NCI-H748 (cell line): ENCODE data around the gene DPH1.
A peak's percentile ranks its signal among the peaks of the same experiment; 100 is the strongest.

ENCODE experiments used
- DNase-seq: peaks from one replicate; lab custom pipeline; 2025; ENCODE audit not compliant: unreplicated experiment; lab: John Stamatoyannopoulos, UW

The DPH1 gene

DNA sequence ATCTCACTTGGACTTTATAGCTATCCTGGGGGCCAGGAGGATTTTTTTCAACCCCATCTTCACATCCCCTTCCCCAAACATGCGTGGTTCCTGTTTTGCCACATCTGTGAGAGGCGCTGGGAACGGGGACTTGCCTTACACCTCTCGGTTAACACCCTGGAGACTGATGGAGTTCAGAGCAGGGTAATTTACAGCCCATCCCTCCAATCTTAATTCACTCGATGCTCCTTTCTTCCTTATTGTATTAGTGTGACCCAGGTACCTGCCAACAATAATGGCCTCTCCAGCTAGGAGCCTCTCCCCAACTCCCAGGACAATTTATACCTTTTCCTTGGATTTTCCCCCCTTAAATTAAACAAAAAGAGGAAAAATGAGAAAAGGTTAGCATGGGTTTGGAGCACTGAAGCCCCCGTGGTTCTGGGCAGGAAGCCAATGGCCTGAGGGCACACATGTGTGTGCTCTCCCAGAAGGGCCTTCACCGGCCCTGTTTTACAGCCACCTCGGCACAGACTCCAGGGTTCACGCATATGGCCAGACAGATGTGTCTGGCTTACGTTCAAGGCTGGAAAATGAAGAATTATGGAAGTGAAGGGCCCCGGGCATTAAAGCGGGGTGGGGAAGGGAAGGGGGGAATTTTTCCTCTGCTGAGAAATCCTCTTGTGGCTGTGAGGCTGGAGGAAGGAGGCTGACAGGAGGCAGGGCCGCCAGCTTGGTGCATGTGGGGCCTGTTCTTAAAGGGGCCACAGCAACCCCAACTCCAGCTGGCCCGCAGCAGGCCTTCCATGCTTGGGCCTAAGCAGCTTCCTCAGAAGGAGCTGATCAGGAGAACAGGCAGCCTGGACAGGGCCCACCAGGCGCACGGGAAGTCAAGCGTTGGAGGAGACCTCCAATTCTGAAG lies 46.4 kb downstream of the DPH1 start:
- DNase-seq = no peak

- DNase-seq = no peak
Measured at GRCh38 chr17:2077040-2077439, 47.1 kb downstream of the DPH1 start.

DNA sequence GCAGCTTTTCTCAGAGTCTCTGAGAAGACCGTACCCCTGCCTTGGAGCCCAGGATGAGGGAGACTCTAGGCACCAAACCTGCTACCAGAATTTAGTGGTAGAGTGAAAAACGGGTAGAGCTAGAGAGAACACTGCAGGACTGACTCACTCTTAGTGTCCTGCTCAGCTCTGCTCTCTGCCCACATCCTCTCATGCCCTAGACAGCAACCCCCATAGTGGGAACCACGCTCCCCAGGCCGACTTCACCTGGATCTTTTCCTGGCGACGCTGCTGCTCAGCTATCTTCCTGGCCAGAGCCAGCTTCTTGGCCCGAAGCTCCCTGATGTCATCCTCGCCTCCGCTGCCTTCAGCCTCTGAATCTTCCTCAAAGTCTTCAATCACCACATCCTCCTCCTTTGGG lies 51.6 kb downstream of the DPH1 start:
- DNase-seq = no peak

DNA sequence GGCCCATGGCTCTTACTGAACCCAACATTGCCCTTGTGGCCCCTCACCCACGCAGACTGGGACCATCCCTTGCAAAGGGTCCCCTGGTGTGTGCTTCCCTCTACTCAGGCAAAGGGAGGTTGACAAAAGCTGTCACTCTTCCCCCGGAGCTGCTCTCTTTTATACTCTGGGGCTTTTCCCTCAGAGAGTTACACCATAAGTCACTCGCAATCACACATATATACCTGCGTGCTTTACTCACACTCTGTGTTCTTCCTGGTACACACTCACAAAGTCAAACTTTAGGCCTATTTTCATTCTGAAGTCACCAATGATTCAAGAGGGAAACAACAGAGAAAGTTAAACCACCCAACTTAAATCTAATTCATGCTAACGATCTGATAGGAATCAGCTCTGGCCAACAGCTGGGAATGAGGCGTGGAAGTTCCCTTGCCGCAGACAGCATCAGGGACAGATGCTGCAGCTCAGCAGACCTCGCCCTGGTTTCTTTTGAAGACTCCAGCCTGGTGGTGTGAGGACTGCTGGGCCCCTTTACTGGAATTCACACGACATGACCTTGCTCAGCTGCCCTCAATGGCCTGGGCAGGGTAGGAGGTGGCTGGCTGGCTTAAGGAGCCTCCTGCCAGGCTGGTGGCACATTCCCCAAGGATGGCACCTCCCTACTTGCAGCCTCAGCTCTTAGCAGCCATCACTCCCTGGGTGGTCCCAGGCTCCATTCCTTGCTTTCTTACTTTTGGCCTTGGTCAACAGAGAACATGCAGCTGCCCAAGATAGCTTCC lies 52.2 kb downstream of the DPH1 start:
- no peak for DNase-seq

DNA sequence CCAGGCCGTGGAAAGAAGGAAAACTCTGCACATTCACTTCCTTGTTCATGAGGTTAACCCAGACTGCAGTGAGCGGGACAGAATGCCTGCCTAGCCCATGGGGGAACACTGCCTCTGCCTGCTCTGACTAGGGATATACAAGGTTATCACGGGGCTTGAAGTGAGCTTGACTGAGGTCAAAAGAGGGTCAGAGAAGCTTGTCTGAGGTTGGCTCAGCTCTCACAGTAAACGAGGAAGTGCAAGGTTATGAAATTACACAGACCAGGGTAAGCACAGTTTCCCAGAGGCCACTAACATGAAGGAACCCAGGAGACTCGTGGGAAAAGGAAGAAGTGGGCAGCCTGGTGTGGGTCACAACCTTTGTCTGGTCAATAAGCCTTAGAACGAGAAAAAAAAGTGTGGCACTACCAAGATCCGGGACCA lies 53.7 kb downstream of the DPH1 start:
- no peak for DNase-seq

DNA sequence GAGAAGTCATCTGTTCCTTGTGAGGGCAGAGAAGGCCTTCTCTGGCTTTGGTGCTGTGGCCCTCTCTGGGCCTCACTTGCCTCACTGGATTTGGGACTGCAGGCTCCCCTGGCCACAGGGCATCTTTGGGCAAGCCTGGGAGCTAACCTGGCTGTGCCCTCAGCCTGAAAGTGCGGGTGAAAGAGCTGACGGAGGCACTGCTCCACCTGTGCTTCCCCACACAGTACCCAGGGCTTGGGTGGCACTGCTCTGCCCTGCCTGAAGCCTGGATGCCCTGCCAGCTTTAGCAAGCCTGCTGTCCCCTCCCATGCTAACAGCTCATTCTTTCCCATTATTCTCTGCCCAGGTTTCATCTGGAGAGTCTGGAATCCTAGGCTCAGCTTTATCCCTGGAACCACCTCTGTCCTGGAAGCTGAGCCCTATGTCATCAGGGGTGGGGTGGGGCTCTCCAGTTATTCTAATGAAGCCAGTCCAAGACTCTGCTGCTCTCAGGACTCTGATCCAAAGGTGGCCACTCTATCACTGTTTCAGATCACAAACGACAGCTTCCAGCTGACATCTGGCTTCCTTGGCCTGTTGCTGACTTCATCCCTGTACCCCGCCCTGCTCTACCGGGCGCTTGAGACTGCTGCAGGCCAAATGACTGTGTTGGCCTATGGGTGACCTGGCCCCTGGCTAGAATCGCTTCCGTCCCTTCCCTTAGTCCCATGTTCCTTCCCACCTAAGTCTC lies 54.2 kb downstream of the DPH1 start:
- no peak for DNase-seq

DNA sequence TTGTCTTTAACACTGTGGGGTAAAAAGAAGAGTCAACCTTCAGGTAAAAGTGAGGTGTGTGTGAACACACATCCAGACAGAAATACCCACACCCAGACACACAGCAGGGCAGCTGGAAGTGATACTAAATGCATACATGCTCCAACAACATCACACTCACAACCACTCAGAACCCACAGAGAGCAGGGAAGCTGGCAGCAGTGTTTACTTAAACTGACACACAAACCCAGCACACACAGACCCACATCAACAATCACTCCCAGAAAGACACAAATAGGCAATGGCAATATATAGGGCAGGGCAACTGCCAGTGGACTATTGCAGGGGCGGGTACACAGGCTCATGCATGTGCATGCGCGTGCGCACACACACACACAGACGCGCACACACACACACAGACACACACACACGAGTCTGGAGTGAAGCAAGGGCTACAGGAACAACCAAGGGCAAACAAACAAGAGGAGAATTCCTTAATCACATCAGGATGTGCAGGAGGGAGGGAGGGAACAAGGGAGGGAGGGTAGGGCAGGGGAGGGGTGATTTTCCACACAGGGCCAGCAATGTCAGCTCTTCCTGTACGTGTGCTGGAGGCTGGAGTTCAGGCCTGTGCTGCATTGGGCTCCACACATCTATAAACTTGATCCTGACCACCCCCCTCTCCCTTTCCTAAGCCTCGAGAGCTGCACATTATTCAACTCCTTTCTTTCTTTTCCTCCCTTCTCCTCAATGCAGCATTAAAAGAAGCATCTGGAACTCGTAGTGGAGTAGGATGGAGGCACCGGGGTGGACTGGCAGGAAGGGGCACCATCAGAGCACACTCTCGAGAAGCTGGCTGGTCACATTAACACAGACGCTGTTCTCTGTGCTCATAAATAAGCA lies 55.1 kb downstream of the DPH1 start:
- DNase-seq = peak; percentile 19

DNA sequence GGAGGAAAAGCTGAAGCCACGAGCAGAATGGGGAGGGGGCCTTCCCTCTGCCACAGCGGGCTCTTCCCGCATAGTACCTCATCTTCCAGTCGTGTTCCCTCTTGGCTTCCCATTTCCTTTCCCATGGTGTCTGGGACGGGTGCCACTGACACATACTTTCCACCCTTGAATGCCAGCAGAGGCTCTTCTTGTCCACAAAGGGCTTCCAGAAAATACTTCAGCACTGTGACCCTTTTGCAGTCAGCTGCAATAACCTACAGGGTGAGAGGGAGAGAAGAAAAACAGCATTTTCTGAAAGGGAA lies 55.6 kb downstream of the DPH1 start:
- no peak for DNase-seq

DNA sequence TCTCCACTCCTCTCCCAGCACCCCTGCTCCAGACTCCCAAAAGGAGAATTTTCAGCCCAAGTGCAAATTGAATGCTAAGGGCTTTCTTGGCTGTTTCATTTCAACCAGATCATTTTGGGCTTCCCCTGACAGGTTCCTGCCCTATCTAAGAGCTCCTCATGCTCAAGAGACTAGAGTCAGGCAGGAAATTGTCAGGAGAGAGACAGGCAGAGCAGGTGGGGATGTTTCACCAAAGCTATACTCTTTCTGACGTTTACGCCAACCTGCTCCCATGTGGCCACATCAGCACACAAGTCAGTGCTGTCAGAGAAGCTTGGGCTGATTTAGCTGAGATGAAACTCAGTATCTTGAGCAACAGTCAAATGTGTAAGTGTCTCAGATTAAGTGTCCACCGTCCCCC lies 56.4 kb downstream of the DPH1 start:
- no peak for DNase-seq

DNA sequence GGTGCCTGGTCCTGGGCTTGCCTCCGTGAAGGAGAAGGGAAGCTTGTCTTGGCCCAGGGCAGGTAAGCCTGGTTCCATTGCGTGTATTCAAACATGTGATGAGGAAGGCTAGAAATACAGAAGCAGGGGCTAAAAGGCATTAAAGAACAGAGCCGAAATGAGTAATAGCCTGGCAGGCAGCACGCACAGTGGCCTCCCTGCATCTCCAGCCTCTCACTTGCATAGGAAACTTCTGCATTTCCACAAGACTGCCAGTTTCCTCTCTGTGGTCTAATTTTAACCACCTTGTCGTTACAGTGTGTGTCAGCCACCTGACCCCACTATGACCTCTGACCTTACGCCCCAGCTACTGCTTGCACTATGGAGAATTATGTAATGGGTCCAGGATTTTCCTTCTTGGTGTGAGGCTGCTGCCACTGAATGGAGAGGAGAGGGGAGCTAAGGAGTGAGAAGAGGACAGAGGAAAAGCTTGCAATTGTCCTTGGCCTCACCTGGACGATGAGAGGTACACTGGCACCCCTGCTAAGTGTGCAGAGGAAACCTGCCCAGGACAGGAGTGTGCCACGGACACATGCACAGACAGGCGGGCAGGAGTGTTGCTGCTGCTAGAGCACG lies 57.8 kb downstream of the DPH1 start:
- DNase-seq = no peak

DNA sequence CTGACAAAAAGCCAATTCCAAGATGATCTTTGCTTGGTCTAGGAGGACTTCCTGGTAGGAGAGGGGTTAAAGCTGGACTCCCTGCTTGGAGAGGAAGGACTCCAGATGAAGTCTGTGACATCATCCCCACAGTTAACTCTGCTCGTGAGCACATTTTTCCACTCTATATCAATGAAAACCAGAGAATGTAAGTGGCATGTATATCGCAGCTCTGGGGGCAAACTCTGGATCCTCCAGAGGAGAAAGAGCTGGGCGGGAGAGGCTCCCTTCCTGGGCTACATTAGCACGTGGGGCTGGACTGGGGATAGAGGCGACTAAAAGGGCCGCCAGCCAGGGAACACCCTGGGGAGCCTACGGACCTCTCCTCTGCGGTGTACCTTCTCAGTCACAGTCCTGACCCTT lies 59.1 kb downstream of the DPH1 start:
- no peak for DNase-seq

DNA sequence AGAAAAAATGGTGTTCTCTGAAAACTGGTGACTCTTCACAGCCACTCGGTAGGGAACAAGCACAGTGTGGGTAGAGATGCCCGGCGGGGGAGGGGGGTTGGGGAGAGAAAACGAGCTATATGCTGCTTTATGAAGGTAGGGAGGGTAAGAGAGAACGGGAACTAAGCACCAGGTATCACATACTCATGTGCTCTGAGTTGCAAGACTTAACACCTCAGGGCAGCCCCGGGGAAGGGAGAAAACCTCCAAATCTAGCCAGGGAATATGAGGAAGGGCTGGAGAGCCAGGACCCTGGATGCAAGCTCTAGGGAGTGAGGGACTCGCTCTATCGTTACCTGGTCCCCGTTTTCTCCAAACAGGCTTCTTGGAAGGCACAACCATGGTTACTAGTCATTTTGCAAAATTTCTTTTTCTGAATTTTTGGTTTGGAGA lies 60.3 kb downstream of the DPH1 start:
- DNase-seq = no peak

DNA sequence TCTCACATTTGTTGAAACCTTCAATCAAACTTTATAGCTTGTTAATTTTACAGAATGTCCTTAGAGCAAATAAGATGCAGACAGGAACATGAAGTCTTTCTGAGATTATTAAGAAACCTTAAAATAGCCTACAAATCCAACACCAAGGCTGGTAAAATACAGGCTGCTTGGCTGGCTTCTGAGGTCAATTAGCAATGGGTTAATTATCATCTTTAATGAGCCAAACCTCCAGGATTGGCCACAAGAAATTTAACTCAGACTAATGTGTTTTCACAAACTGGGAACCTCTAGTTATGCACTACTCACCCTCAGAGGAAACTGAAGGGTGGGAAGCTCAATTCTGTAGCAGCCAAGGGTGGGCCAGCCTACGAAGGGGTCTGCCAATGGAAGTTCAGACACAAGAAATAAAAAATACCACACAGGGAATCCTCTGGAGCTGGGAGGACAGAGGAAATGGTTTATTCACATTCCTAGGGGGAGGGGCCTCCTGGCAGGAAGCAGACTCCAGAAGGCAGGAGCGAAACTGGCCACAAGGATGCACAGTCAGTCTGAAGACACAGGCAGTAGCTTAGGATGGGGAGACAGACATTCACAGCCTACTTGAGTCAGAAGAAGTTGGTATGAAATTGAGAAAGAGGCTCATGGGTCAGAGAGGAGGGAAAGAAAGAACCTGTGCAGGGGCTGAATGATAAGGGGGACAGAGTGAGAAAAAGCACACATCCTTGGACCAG lies 61.0 kb downstream of the DPH1 start:
- DNase-seq = no peak

GRCh38 chr17:2092253-2092652 lies 62.3 kb downstream of the DPH1 start:
- no peak for DNase-seq

DNA sequence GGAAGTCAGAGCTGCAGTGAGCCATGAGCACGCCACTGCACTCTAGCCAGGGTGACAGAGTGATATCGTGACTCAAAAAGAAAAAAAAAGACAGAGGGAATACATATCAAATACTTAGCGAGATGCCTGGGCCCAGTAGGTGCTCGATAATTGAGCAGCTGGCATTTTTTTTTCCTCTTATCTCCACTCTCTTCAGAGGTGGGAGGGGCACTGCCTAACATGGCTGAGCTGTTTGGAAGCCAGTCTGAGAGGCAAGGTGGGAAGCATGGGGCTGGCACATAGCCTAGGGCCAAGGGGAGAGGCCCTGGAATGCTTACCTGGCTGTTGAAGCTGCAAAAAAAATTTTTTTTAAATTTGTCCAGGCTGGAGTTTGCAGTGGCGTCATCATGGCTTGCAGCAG lies 63.4 kb downstream of the DPH1 start:
- no peak for DNase-seq
